SH-SY5Y (cell line): ENCODE data around the gene VWDE.

Source experiments
- GATA2 ChIP-seq: IDR thresholded peaks from 2 replicates; pipeline ENCODE4 v1.6.1; 2011; ENCODE audit warnings: mild to moderate bottlenecking, low read depth, low read length
- GATA3 ChIP-seq: IDR thresholded peaks from 2 replicates; pipeline ENCODE4 v1.6.1; 2011; ENCODE audit warnings: low read depth, mild to moderate bottlenecking, low read length, moderate library complexity

GRCh38 chr7:12358694-12359093 lies 45.0 kb downstream of the VWDE start:
- TF ChIP-seq GATA2 (no peak), GATA3 (no peak)
